HepG2 (cell line): ENCODE results near the gene LASP1. TPM values are rescaled to one million over a fixed set of nuclear protein-coding genes. Genes with fewer than 3 reads are reported as not detected.

Experiments used
- ATAC-seq: fragments of 200-7000 bp; cut with Tn5 transposase; 3 replicates; pipeline ENCODE4 v1.9.1; 2020; ENCODE audit warnings: mild to moderate bottlenecking, moderate library complexity
- BruUV-seq: library from RNA; stranded (reverse); fragments of 400-500 nt; replicated peaks from 2 replicates; lab custom pipeline; 2021; lab: Mats Ljungman, UMichigan
- CTCF ChIA-PET: fragments of 300-600 bp; formaldehyde crosslinking; extraction: SDS; loops from one replicate; lab custom pipeline; 2021; ENCODE audit warnings: low total read pairs, inconsistent platforms, low intra/inter-chr PET ratio; lab: Yijun Ruan, JAX
- POLR2A ChIA-PET: fragments of 350-600 bp; sonication (Branson Sonifier 250); formaldehyde crosslinking; loops from one replicate; lab custom pipeline; 2020; ENCODE audit warnings: antibody characterized with exemption, inconsistent platforms; lab: Yijun Ruan, JAX
- DNase-seq: peaks from one replicate; pipeline ENCODE4 v3.0.0-alpha.2; 2015; ENCODE audit warnings: low spot score
- FAIRE-seq: peaks from 3 replicates; lab custom pipeline; 2011; peaks lifted over from hg19 to GRCh38; lab: Jason Lieb, UNC
- H2AFZ ChIP-seq: one replicate; pipeline ENCODE4 v1.6.1; 2011; ENCODE audit warnings: low read length, inconsistent platforms
- H3K27ac ChIP-seq: fragments of 300-600 bp; 3 replicates; pipeline ENCODE4 v1.8.0; 2011; ENCODE audit warnings: mixed run types, mild to moderate bottlenecking, mixed read lengths, low read length, inconsistent platforms; ENCODE audit not compliant: insufficient read depth; ENCODE audit errors: extremely low read length
- H3K27me3 ChIP-seq, 2 experiments: fragments of 200-600 bp in 1 of 2; 2 replicates in 1 of 2; 3 replicates in 1 of 2; pipeline versions ENCODE4 v1.6.0 to v1.8.0; 2011; ENCODE audit warnings: low read length in 2 of 2, mild to moderate bottlenecking in 2 of 2, moderate library complexity in 2 of 2, inconsistent platforms in 1 of 2; ENCODE audit not compliant: insufficient read depth in 2 of 2, control insufficient read depth in 1 of 2
- H3K36me3 ChIP-seq, 2 experiments: fragments of 200-600 bp in 1 of 2; replicated peaks in 1 of 2; 2 replicates in 1 of 2; 3 replicates in 1 of 2; pipeline versions ENCODE4 v1.5.1 to v1.8.0; 2011; ENCODE audit warnings: low read length in 2 of 2, inconsistent platforms in 1 of 2; ENCODE audit not compliant: insufficient read depth in 2 of 2, control insufficient read depth in 1 of 2
- H3K4me1 ChIP-seq: 2 replicates; pipeline ENCODE4 v1.5.1; 2012; ENCODE audit warnings: low read length, inconsistent platforms; ENCODE audit not compliant: insufficient read depth
- H3K4me2 ChIP-seq: 2 replicates; pipeline ENCODE4 v1.6.0; 2011; ENCODE audit warnings: low read depth, low read length, inconsistent platforms
- H3K4me3 ChIP-seq, 3 experiments: fragments of 200-600 bp in 1 of 3; sonication (generic), shearing (Covaris generic) in 1 of 3; replicated peaks in 1 of 3; 2 replicates each; pipeline ENCODE4 v1.5.1; 2011 to 2016; ENCODE audit warnings: low read length in 3 of 3, inconsistent platforms in 2 of 3, low read depth in 2 of 3, mild to moderate bottlenecking in 2 of 3, control low read depth in 1 of 3, mixed read lengths in 1 of 3; ENCODE audit not compliant: insufficient read depth in 1 of 3
- H3K79me2 ChIP-seq: one replicate; pipeline ENCODE4 v1.6.1; 2011; ENCODE audit warnings: low read length, inconsistent platforms; ENCODE audit not compliant: insufficient read depth
- H3K9ac ChIP-seq: 2 replicates; pipeline ENCODE4 v1.6.0; 2011; ENCODE audit warnings: mild to moderate bottlenecking, low read depth, low read length, inconsistent platforms; ENCODE audit not compliant: insufficient read depth
- H3K9me3 ChIP-seq: 2 replicates; pipeline ENCODE4 v1.5.1; 2012; ENCODE audit warnings: mild to moderate bottlenecking, low read length
- H4K20me1 ChIP-seq: 2 replicates; pipeline ENCODE4 v1.6.0; 2011; ENCODE audit warnings: inconsistent platforms, mild to moderate bottlenecking, low read length, moderate library complexity; ENCODE audit not compliant: insufficient read depth
- CTCF ChIP-seq: sonication (generic); formaldehyde crosslinking; IDR thresholded peaks from 2 replicates; pipeline ENCODE4 v1.5.0; 2020; ENCODE audit warnings: mild to moderate bottlenecking, missing genetic modification reagents, moderate library complexity
- DRAP1 ChIP-seq: IDR thresholded peaks from 2 replicates; pipeline ENCODE4 v1.6.1; 2016; ENCODE audit warnings: missing genetic modification reagents, missing compliant biosample characterization
- ETV6 ChIP-seq: sonication (generic); formaldehyde crosslinking; conservative IDR thresholded peaks from 2 replicates; pipeline ENCODE4 v1.4.0; 2020; ENCODE audit warnings: missing genetic modification reagents
- GABPA ChIP-seq, 2 experiments: IDR thresholded peaks; 2 replicates each; pipeline ENCODE4 v1.6.1; 2011 to 2016; ENCODE audit warnings: low read depth in 2 of 2, low read length in 1 of 2, missing biosample characterization in 1 of 2, missing genetic modification characterization in 1 of 2
- PHF20 ChIP-seq: sonication (generic); formaldehyde crosslinking; IDR thresholded peaks from 2 replicates; pipeline ENCODE4 v1.5.0; 2020; ENCODE audit warnings: mild to moderate bottlenecking, missing genetic modification reagents
- POLR2G ChIP-seq: fragments of 200-400 bp; formaldehyde crosslinking; IDR thresholded peaks from 2 replicates; pipeline ENCODE4 v1.6.1; 2018; ENCODE audit warnings: mild to moderate bottlenecking, low read depth, low read length, moderate library complexity
- PPARG ChIP-seq: conservative IDR thresholded peaks from 2 replicates; pipeline ENCODE4 v1.6.1; 2016; ENCODE audit warnings: missing biosample characterization, missing genetic modification reagents
- RELA ChIP-seq: sonication (generic); formaldehyde crosslinking; IDR thresholded peaks from 2 replicates; pipeline ENCODE4 v1.4.0; 2020; ENCODE audit warnings: missing genetic modification reagents
- SRF ChIP-seq: IDR thresholded peaks from 2 replicates; pipeline ENCODE4 v1.6.1; 2011; ENCODE audit warnings: mild to moderate bottlenecking, low read depth, low read length, moderate library complexity
- YEATS4 ChIP-seq: sonication (generic); formaldehyde crosslinking; IDR thresholded peaks from 2 replicates; pipeline ENCODE4 v1.4.0; 2020; ENCODE audit warnings: missing genetic modification reagents, borderline replicate concordance
- ZNF296 ChIP-seq: sonication (generic); formaldehyde crosslinking; conservative IDR thresholded peaks from 2 replicates; pipeline ENCODE4 v1.5.0; 2020; ENCODE audit warnings: mild to moderate bottlenecking, missing genetic modification reagents
- ZNF331 ChIP-seq: sonication (generic); formaldehyde crosslinking; IDR thresholded peaks from 2 replicates; pipeline ENCODE4 v1.4.0; 2020; ENCODE audit warnings: missing genetic modification reagents
- ZNF496 ChIP-seq: sonication (generic); formaldehyde crosslinking; IDR thresholded peaks from 2 replicates; pipeline ENCODE4 v1.8.1; 2023; ENCODE audit warnings: mild to moderate bottlenecking, moderate library complexity, missing genetic modification reagents; ENCODE audit not compliant: insufficient replicate concordance
- ZNF710 ChIP-seq: sonication (generic); formaldehyde crosslinking; IDR thresholded peaks from 2 replicates; pipeline ENCODE4 v1.5.0; 2020; ENCODE audit warnings: mild to moderate bottlenecking, missing genetic modification reagents, borderline replicate concordance
- ZNF781 ChIP-seq: sonication (generic); formaldehyde crosslinking; IDR thresholded peaks from 2 replicates; pipeline ENCODE4 v1.5.1; 2020; ENCODE audit warnings: borderline replicate concordance, mild to moderate bottlenecking, missing genetic modification reagents; ENCODE audit errors: not compliant biosample characterization
- ZNF816 ChIP-seq: sonication (generic); formaldehyde crosslinking; IDR thresholded peaks from 2 replicates; pipeline ENCODE4 v1.8.0; 2022; ENCODE audit warnings: missing genetic modification reagents, mild to moderate bottlenecking, borderline replicate concordance
- WGBS: methylation state at CpG from one replicate; pipeline ENCODE4 v1.1.6; 2017; ENCODE audit warnings: low lambda C conversion rate; 5-methylcytosine and 5-hydroxymethylcytosine counted together
- in situ Hi-C: cut with HindIII; loops from 2 replicates; pipeline ENCODE4 v1.10.0; 2017; ENCODE audit warnings: low pct_unique_long_range_greater_than_20kb; ENCODE audit not compliant: extremely low pct_ligation_motif_present
- intact Hi-C: fragments of 100-400 bp; cut with micrococcal nuclease; formaldehyde crosslinking; loops from one replicate; pipeline ENCODE4 v1.10.0; 2022; ENCODE audit not compliant: unreplicated experiment
- polyA plus RNA-seq, 8 experiments: library from polyadenylated mRNA; depleted of rRNA in 3 of 8; stranded (reverse) in 7 of 8; unstranded in 1 of 8; fragments of >200 nt; fragmentation: Illumina TruSeq in 4 of 8; extraction: Trizol in 4 of 8; gene quantifications; 2 replicates each; pipeline versions ENCODE4 v1.2.1 to v1.2.3, GENCODE V29; 2011 to 2016; ENCODE audit warnings: low read depth in 4 of 8, missing spikeins in 1 of 8, mixed read lengths in 1 of 8; ENCODE audit not compliant: insufficient read depth in 1 of 8
- total RNA-seq, 5 experiments: library from RNA; depleted of rRNA; stranded (reverse); fragments of >200 nt; fragmentation: Illumina TruSeq; extraction: Trizol; gene quantifications; 2 replicates each; pipeline ENCODE4 v1.2.3, GENCODE V29; 2016; ENCODE audit warnings: low read depth in 1 of 5

Gene LASP1
- total and polyA plus RNA-seq, 2 of the 13 experiments (the other 11 are each of a cell fraction or from before 2014, with no cell fraction given): 70.1 to 97.0 TPM

DNA sequence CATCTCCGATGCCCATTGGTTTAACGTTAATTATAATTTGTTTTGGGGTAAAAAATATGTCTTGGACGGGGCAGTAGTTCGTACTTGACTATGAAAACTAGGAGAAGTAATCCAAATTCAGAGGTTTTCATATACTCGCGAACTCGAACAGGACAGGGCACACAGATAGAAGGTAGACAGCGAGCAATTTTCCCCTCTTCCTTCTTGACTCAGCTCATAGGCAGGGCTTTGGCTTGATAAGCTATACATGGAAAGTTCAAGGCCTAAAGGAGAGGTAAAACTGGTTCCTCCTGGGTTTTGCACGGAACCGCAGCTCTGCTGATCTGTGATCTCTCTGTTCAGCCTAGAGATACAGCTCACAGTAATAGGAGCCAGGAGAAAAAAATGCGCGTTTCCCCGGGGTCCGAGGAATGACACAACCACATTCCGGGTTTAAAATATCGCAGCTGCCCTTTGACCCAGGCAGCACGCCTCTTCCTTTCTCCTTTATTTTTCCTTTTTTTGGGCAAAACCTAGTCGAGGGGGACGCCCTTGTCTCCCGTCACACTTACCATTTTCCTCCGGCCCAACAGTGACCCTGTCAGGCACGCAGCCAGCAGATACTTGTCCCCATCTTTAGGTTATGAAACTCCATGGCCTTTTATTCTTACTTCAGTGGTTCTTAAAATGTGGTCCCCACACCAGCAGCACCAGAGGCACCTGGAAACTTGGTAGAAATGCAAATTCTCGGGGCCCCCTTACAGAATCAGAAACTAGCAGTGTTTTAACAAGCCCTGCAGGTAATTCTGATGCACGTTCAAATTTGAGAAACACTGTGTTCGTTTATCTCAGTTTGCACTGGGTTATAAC, 1.7 kb upstream of the LASP1 start:
- under 1% methylated on average over 25 of the region's 25 CpGs for WGBS
- peaks cover 2 to 3% of the 10 kb centered on the region in 2 experiments; a peak in 2 of 5 replicates for H3K36me3 ChIP-seq
- CTCF ChIA-PET: interaction anchor here (1.4 kb wide), 1 partner anchor 285 kb away, joined by 4 read pairs; no protein-coding TSS in a partner anchor
- H2AFZ ChIP-seq: peak overlapping the region; percentile 73
- peaks cover 31% of the 10 kb centered on the region for H3K79me2 ChIP-seq
- H3K9ac ChIP-seq: peak overlapping the region; percentile 87
- intact Hi-C loops (loop anchor here (5.0 kb wide), 1 partner anchor 116 kb away; the partner anchor contains the start of gene PSMB3), in situ Hi-C loops (loop anchor here (5.0 kb wide), 1 partner anchor 284 kb away; the partner anchor contains the start of gene PLXDC1)
- H3K27me3 ChIP-seq: peaks cover 0 to 2% of the 10 kb centered on the region in 2 experiments; a peak in 2 of 5 replicates
- H3K27ac ChIP-seq: peak overlapping the region; percentile 88
- FAIRE-seq (peak; percentile 79), ATAC-seq (0 out of 3 replicates have a peak, but pooled peaks have one; percentile 0), DNase-seq (peak; percentile 70)
- no peaks in the 10 kb centered on the region for H3K9me3 ChIP-seq
- peak overlapping the region; percentile 83 for H3K4me2 ChIP-seq
- POLR2A ChIA-PET: interaction anchor here (1.1 to 7.3 kb wide), 12 partner anchors 11 to 332 kb away, joined by 3 to 175 read pairs (median 15); partner anchors contain the start of genes LASP1NB, PSMB3, RPL19 and RPL23
- H3K4me1 ChIP-seq: peaks cover 39% of the 10 kb centered on the region
- peak overlapping the region; percentile 98 to 99 (median 99) for H3K4me3 ChIP-seq
- H4K20me1 ChIP-seq: peaks cover 17% of the 10 kb centered on the region
- BruUV-seq: TSS peak; percentile 73
- TF ChIP-seq ZNF496 (CRISPR knock-in tag) (no peak), CTCF (CRISPR knock-in tag) (no peak), DRAP1 (CRISPR knock-in tag) (peak; percentile 21), PHF20 (0 out of 2 replicates have a peak, but pooled peaks have one; percentile 24), YEATS4 (CRISPR knock-in tag) (no peak), SRF (peak; percentile 57; the same call in 1 of the 2 replicates), ZNF710 (CRISPR knock-in tag) (no peak), GABPA (IDR thresholded peaks at IDR 0.05; ENCODE audit: low read depth, low read length) (no peak), GABPA (CRISPR knock-in tag; IDR thresholded peaks at IDR 0.05; ENCODE audit: low read depth) (peak; percentile 41; the same call in 1 of the 2 replicates), ETV6 (CRISPR knock-in tag) (0 out of 2 replicates have a peak, but pooled peaks have one; percentile 44), PPARG (CRISPR knock-in tag) (peak; percentile 73), RELA (0 out of 2 replicates have a peak, but pooled peaks have one; percentile 22), ZNF781 (CRISPR knock-in tag) (peak; percentile 34), ZNF296 (CRISPR knock-in tag) (0 out of 2 replicates have a peak, but pooled peaks have one; percentile 26), POLR2G (peak; percentile 27; the same call in 1 of the 2 replicates), ZNF331 (CRISPR knock-in tag) (peak; percentile 14; the same call in 1 of the 2 replicates), ZNF816 (CRISPR knock-in tag) (0 out of 2 replicates have a peak, but pooled peaks have one; percentile 37)
